ENCODE results near the gene AOPEP.

AOPEP gene

DNA sequence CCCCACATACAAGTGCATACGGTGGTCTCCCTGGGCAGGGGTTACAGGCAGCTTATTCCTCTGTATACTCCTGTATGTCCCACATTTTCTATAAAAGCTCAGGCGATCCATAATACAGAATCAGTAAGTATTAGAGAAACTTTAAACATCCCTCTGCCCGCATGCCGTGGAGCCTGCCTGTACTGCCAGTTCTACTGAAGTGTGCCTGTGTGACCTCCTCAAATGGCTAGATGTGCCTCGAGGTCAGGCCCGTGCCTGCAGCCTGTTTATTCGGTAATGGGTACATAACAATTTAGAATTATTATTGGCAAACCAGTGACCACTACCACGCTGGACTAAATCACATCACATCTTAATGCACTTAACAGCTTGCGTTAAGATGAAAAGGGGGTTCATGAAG is 400.2 kb downstream of the AOPEP start:
- no peak overlapping the region for H2AFZ ChIP-seq (ENCODE audit: low read length)
- H3K27me3 ChIP-seq (ENCODE audit: insufficient read depth, low read length), result no peaks in the 10 kb centered on the region
- no peaks in the 10 kb centered on the region for H3K9me3 ChIP-seq (ENCODE audit: low read length)
- peaks cover 3% of the 10 kb centered on the region for H3K4me1 ChIP-seq (ENCODE audit: insufficient read depth, low read length, severe bottlenecking)
- no peak overlapping the region for H3K4me3 ChIP-seq (ENCODE audit: low read depth, low read length, poor library complexity, severe bottlenecking)
- TF ChIP-seq EZH2 (IDR thresholded peaks at IDR 0.05; ENCODE audit: borderline replicate concordance, low read length), result no peak
- TF ChIP-seq, protein P1, sequence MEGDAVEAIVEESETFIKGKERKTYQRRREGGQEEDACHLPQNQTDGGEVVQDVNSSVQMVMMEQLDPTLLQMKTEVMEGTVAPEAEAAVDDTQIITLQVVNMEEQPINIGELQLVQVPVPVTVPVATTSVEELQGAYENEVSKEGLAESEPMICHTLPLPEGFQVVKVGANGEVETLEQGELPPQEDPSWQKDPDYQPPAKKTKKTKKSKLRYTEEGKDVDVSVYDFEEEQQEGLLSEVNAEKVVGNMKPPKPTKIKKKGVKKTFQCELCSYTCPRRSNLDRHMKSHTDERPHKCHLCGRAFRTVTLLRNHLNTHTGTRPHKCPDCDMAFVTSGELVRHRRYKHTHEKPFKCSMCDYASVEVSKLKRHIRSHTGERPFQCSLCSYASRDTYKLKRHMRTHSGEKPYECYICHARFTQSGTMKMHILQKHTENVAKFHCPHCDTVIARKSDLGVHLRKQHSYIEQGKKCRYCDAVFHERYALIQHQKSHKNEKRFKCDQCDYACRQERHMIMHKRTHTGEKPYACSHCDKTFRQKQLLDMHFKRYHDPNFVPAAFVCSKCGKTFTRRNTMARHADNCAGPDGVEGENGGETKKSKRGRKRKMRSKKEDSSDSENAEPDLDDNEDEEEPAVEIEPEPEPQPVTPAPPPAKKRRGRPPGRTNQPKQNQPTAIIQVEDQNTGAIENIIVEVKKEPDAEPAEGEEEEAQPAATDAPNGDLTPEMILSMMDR (IDR thresholded peaks at IDR 0.05; ENCODE audit: low read length), result no peak
- no peaks in the 10 kb centered on the region for H4K20me1 ChIP-seq (ENCODE audit: insufficient read depth, low read length)
- no peaks in the 10 kb centered on the region for H3K79me2 ChIP-seq (ENCODE audit: insufficient read depth, low read length)
- no peaks in the 10 kb centered on the region for H3F3A ChIP-seq (ENCODE audit: insufficient read depth, low read length)
- H3K27ac ChIP-seq (ENCODE audit: low read depth, low read length, poor library complexity, severe bottlenecking), result no peak overlapping the region
- no peak overlapping the region for H3K9ac ChIP-seq (ENCODE audit: low read length)
- H3K4me2 ChIP-seq (ENCODE audit: low read length), result no peak overlapping the region
- no peaks in the 10 kb centered on the region for H3K36me3 ChIP-seq (ENCODE audit: insufficient read depth, low read length)
- no peaks in the 10 kb centered on the region for H3K9me2 ChIP-seq (ENCODE audit: low read depth, low read length)

DNA sequence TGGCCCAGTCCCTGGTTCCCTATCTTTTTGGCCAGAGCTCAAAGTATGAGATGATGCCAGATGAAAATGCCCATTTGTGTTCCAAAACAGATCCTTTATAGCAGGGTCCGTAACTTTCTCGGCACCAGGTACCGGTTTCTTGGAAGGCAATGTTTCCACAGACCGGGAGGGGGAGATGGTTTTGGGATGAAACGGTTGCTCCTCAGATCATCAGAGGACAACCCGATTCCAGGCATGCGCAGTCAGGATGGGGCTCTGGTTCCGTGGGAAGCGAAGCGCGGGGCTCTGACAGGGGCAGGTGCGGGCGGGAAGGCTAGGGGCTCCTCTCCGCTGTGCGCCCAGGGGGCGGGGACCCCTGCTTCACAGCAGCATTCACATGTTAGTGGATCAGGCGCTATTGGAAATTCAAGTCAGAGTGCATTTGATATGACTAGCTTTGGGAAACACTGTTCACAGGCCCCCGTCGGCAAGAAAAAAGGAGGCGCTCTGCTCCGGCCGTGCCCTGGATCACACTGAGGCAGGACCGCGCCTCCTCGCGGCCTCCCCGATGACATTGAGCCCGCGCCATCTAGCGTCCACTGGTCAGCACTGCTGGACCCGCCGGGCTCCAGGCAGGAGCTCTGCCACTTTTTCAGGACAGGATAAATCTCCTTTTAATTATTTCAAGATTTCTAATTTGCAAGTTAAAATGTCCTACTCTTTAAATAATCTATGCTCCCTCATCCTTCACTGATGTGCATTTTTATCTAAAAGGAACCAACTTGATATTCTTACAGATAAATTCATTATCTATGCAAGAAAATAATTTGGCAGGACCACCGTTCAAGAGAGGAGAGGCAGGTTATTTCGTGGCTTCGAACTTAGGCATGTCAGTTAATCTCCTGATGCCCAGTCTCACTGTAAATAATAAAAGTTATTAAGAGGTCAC is 401.0 kb downstream of the AOPEP start:
- H3K4me2 ChIP-seq (ENCODE audit: low read length), result peak overlapping the region; percentile 43; the same call in 1 of the 2 replicates

DNA sequence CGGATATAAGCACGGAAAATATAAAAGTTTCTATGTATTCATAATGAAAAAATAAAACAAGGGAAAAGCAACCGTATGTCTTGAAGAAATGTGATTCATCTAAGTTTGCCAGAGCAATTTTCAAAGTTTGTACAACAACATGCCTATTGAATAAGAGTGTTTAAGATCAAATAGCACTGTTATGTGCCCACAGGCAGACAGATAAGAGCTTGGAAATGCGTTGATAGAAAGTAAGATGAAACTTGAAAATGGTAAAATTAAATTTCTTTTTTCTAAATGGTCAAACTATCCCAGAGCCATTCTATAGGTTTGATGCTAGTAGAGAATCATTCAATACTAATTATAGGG is 401.7 kb downstream of the AOPEP start:
- Histone ChIP-seq H3K9me3 (ENCODE audit: low read length) (no peaks in the 10 kb centered on the region), H3K27ac (ENCODE audit: low read depth, low read length, poor library complexity, severe bottlenecking) (no peak overlapping the region), H3K4me3 (ENCODE audit: low read depth, low read length, poor library complexity, severe bottlenecking) (no peak overlapping the region), H3K9ac (ENCODE audit: low read length) (no peak overlapping the region), H2AFZ (ENCODE audit: low read length) (no peak overlapping the region), H3K4me1 (ENCODE audit: insufficient read depth, low read length, severe bottlenecking) (peaks cover 3% of the 10 kb centered on the region), H3F3A (ENCODE audit: insufficient read depth, low read length) (no peaks in the 10 kb centered on the region; the same call in 1 of the 2 replicates), H3K4me2 (ENCODE audit: low read length) (no peak overlapping the region), H3K36me3 (ENCODE audit: insufficient read depth, low read length) (no peaks in the 10 kb centered on the region), H3K27me3 (ENCODE audit: insufficient read depth, low read length) (no peaks in the 10 kb centered on the region), H3K9me2 (ENCODE audit: low read depth, low read length) (no peaks in the 10 kb centered on the region), H3K79me2 (ENCODE audit: insufficient read depth, low read length) (no peaks in the 10 kb centered on the region), H4K20me1 (ENCODE audit: insufficient read depth, low read length) (no peaks in the 10 kb centered on the region)
- TF ChIP-seq, protein P1 (IDR thresholded peaks at IDR 0.05; ENCODE audit: low read length), result no peak
- no peak for TF ChIP-seq EZH2 (IDR thresholded peaks at IDR 0.05; ENCODE audit: borderline replicate concordance, low read length)

More for the DNA sequence above, 401.0 kb downstream of the AOPEP start:
- H3K4me1 ChIP-seq (ENCODE audit: insufficient read depth, low read length, severe bottlenecking), result peaks cover 3% of the 10 kb centered on the region
- H3K9ac ChIP-seq (ENCODE audit: low read length), result no peak overlapping the region
- H3K9me3 ChIP-seq (ENCODE audit: low read length), result no peaks in the 10 kb centered on the region
- H2AFZ ChIP-seq (ENCODE audit: low read length), result no peak overlapping the region
- H3K27ac ChIP-seq (ENCODE audit: low read depth, low read length, poor library complexity, severe bottlenecking), result no peak overlapping the region
- H3K36me3 ChIP-seq (ENCODE audit: insufficient read depth, low read length), result no peaks in the 10 kb centered on the region
- no peaks in the 10 kb centered on the region for H3F3A ChIP-seq (ENCODE audit: insufficient read depth, low read length)
- H3K79me2 ChIP-seq (ENCODE audit: insufficient read depth, low read length), result no peaks in the 10 kb centered on the region
- H3K27me3 ChIP-seq (ENCODE audit: insufficient read depth, low read length), result no peaks in the 10 kb centered on the region
- TF ChIP-seq EZH2 (IDR thresholded peaks at IDR 0.05; ENCODE audit: borderline replicate concordance, low read length), result no peak
- TF ChIP-seq, protein P1 (IDR thresholded peaks at IDR 0.05; ENCODE audit: low read length), result peak; percentile 71
- no peaks in the 10 kb centered on the region for H4K20me1 ChIP-seq (ENCODE audit: insufficient read depth, low read length)
- H3K4me3 ChIP-seq (ENCODE audit: low read depth, low read length, poor library complexity, severe bottlenecking), result peak overlapping the region; percentile 13
- no peaks in the 10 kb centered on the region for H3K9me2 ChIP-seq (ENCODE audit: low read depth, low read length)

All from OCI-LY1 (cell line).